Activated naive CD4-positive, alpha-beta T cell treated with anti-CD3 and anti-CD28 coated beads, Interleukin-2, amount 50 U/mL, for 72 hours (primary cell): ENCODE measurements around the gene UGCG. TPM values are rescaled to one million over a fixed set of nuclear protein-coding genes. Genes with fewer than 3 reads are reported as not detected.
"Not testable (repeated sequence)": the region's sequence is repeated elsewhere in the genome, so short reads cannot be mapped to it uniquely, and the experiment has no call there.

Experiments
- ATAC-seq, 2 donors: fragments of 150-1000 bp; cut with Tn5 transposase; 2 replicates each; pipeline ENCODE4 v1.10.0; 2021; ENCODE audit warnings: mild to moderate bottlenecking in 2 of 2, moderate library complexity in 2 of 2
- DNase-seq, 2 donors: peaks; one replicate each; pipeline ENCODE4 v3.0.0; 2021 to 2022; ENCODE audit warnings: low spot score in 2 of 2
- H3K27ac Mint-ChIP-seq, 2 donors: one replicate each; pipeline ENCODE4 v1.8.0; 2022; ENCODE audit warnings: mild to moderate bottlenecking in 2 of 2, mixed read lengths in 2 of 2
- H3K36me3 Mint-ChIP-seq, 2 donors: one replicate each; pipeline ENCODE4 v1.8.0; 2022; ENCODE audit warnings: mixed read lengths in 2 of 2
- H3K9me3 Mint-ChIP-seq, 2 donors: one replicate each; pipeline ENCODE4 v1.8.0; 2022; ENCODE audit warnings: mixed read lengths in 2 of 2
- total RNA-seq, 2 donors: library from RNA; stranded (reverse); gene quantifications; one replicate each; pipeline ENCODE4 v1.2.3, GENCODE V29; 2022

Gene UGCG
- total RNA-seq, 2 donors from 2014 or later = 12.5 to 23.5 TPM

- H3K27ac Mint-ChIP-seq = no peak overlapping the region
- peaks cover 0 to 35% of the 10 kb centered on the region in 2 donors for H3K36me3 Mint-ChIP-seq
- H3K9me3 Mint-ChIP-seq = no peaks in the 10 kb centered on the region
- DNase-seq = no peak
- ATAC-seq = no peak
These were observed 31.7 kb downstream of the UGCG start for GRCh38 chr9:111928359-111928720.

- no peak for DNase-seq
- no peak for ATAC-seq
- no peak overlapping the region for H3K27ac Mint-ChIP-seq
- peaks cover 8% of the 10 kb centered on the region in 2 donors for H3K9me3 Mint-ChIP-seq
- H3K36me3 Mint-ChIP-seq = peaks cover 13 to 59% of the 10 kb centered on the region in 2 donors
These were observed 38.1 kb downstream of the UGCG start for GRCh38 chr9:111934747-111935146.

GRCh38 chr9:111936391-111936790 lies 39.8 kb downstream of the UGCG start:
- no peak overlapping the region for H3K27ac Mint-ChIP-seq
- ATAC-seq (no peak), DNase-seq (no peak)
- peaks cover 8% of the 10 kb centered on the region in 2 donors for H3K9me3 Mint-ChIP-seq
- H3K36me3 Mint-ChIP-seq = peaks cover 13 to 49% of the 10 kb centered on the region in 2 donors

- ATAC-seq (no peak), DNase-seq (no peak)
- peaks cover 13 to 40% of the 10 kb centered on the region in 2 donors for H3K36me3 Mint-ChIP-seq
- peak overlapping the region; percentile 75 to 88 for H3K27ac Mint-ChIP-seq
- H3K9me3 Mint-ChIP-seq = peaks cover 8% of the 10 kb centered on the region in 2 donors
These were observed 40.7 kb downstream of the UGCG start for GRCh38 chr9:111937301-111937700.

- H3K9me3 Mint-ChIP-seq = peaks cover 8% of the 10 kb centered on the region in 2 donors
- DNase-seq = peak; percentile 48 to 75
- peak; percentile 89 to 93 for ATAC-seq
- peak overlapping the region; percentile 75 to 88 for H3K27ac Mint-ChIP-seq
- H3K36me3 Mint-ChIP-seq = peaks cover 13 to 35% of the 10 kb centered on the region in 2 donors
These were observed 41.3 kb downstream of the UGCG start for GRCh38 chr9:111937781-111938426.

- DNase-seq (no peak), ATAC-seq (peak in 1 of 2 donors; percentile 18)
- Mint-ChIP-seq H3K36me3 (peaks cover 13 to 35% of the 10 kb centered on the region in 2 donors), H3K27ac (peak overlapping the region; percentile 85 to 88), H3K9me3 (peaks cover 8% of the 10 kb centered on the region in 2 donors)
These were observed 41.8 kb downstream of the UGCG start for GRCh38 chr9:111938427-111938800.

GRCh38 chr9:111939322-111939721 lies 42.7 kb downstream of the UGCG start:
- no peak for ATAC-seq
- peak overlapping the region; percentile 85 to 88 for H3K27ac Mint-ChIP-seq
- peaks cover 13 to 32% of the 10 kb centered on the region in 2 donors for H3K36me3 Mint-ChIP-seq
- DNase-seq = no peak
- peaks cover 8% of the 10 kb centered on the region in 2 donors for H3K9me3 Mint-ChIP-seq

GRCh38 chr9:111940697-111941096 lies 44.1 kb downstream of the UGCG start:
- no peak for DNase-seq
- peaks cover 8 to 20% of the 10 kb centered on the region in 2 donors for H3K36me3 Mint-ChIP-seq
- ATAC-seq = no peak
- no peak overlapping the region for H3K27ac Mint-ChIP-seq
- H3K9me3 Mint-ChIP-seq = peaks cover 8% of the 10 kb centered on the region in 2 donors

- ATAC-seq = no peak
- Mint-ChIP-seq H3K9me3 (peaks cover 8% of the 10 kb centered on the region in 2 donors), H3K27ac (no peak overlapping the region), H3K36me3 (peaks cover 8 to 10% of the 10 kb centered on the region in 2 donors)
- DNase-seq = no peak
These were observed 46.6 kb downstream of the UGCG start for GRCh38 chr9:111943200-111943599.

- no peak for ATAC-seq
- Mint-ChIP-seq H3K27ac (no peak overlapping the region), H3K36me3 (peaks cover 4 to 6% of the 10 kb centered on the region in 2 donors), H3K9me3 (peaks cover 5 to 6% of the 10 kb centered on the region in 2 donors)
- DNase-seq = no peak
These were observed 47.1 kb downstream of the UGCG start for GRCh38 chr9:111943746-111944145.

GRCh38 chr9:111944241-111944866 lies 47.7 kb downstream of the UGCG start:
- ATAC-seq (peak; percentile 50 to 63), DNase-seq (no peak)
- Mint-ChIP-seq H3K36me3 (peaks cover 0 to under 1% of the 10 kb centered on the region in 2 donors), H3K27ac (no peak overlapping the region), H3K9me3 (peaks cover 0 to 6% of the 10 kb centered on the region in 2 donors)

GRCh38 chr9:111945216-111945615 lies 48.6 kb downstream of the UGCG start:
- no peak overlapping the region for H3K27ac Mint-ChIP-seq
- DNase-seq (no peak), ATAC-seq (peak; percentile 57)
- H3K36me3 Mint-ChIP-seq = no peaks in the 10 kb centered on the region
- peaks cover 0 to 7% of the 10 kb centered on the region in 2 donors for H3K9me3 Mint-ChIP-seq

- DNase-seq, ATAC-seq, H3K36me3 Mint-ChIP-seq, H3K27ac Mint-ChIP-seq, H3K9me3 Mint-ChIP-seq: not testable (repeated sequence)
These were observed 51.5 kb downstream of the UGCG start for GRCh38 chr9:111948109-111948508.

- ATAC-seq (no peak), DNase-seq (no peak)
- H3K36me3 Mint-ChIP-seq = no peaks in the 10 kb centered on the region
- H3K9me3 Mint-ChIP-seq = peaks cover 0 to 7% of the 10 kb centered on the region in 2 donors
- no peak overlapping the region for H3K27ac Mint-ChIP-seq
These were observed 52.3 kb downstream of the UGCG start for GRCh38 chr9:111948951-111949350.

- no peak for DNase-seq
- Mint-ChIP-seq H3K36me3 (no peaks in the 10 kb centered on the region), H3K9me3 (peaks cover 0 to 7% of the 10 kb centered on the region in 2 donors), H3K27ac (no peak overlapping the region)
- ATAC-seq = no peak
These were observed 53.3 kb downstream of the UGCG start for GRCh38 chr9:111949919-111950318.

- H3K9me3 Mint-ChIP-seq = peaks cover 0 to 7% of the 10 kb centered on the region in 2 donors
- DNase-seq (no peak), ATAC-seq (no peak)
- no peaks in the 10 kb centered on the region for H3K36me3 Mint-ChIP-seq
- no peak overlapping the region for H3K27ac Mint-ChIP-seq
These were observed 55.9 kb downstream of the UGCG start for GRCh38 chr9:111952559-111952958.

GRCh38 chr9:111953444-111953843 lies 56.8 kb downstream of the UGCG start:
- peaks cover 0 to 7% of the 10 kb centered on the region in 2 donors for H3K9me3 Mint-ChIP-seq
- H3K27ac Mint-ChIP-seq = no peak overlapping the region
- DNase-seq = no peak
- no peak for ATAC-seq
- H3K36me3 Mint-ChIP-seq = no peaks in the 10 kb centered on the region

GRCh38 chr9:111955048-111955447 lies 58.4 kb downstream of the UGCG start:
- no peak for ATAC-seq
- no peak for DNase-seq
- Mint-ChIP-seq H3K9me3 (no peaks in the 10 kb centered on the region), H3K36me3 (no peaks in the 10 kb centered on the region), H3K27ac (no peak overlapping the region)
